Activated T-helper 1 cell treated with anti-CD3 and anti-CD28 coated beads, Interleukin-12 subunit alpha, Interleukin-12 subunit beta, Interleukin-2, Interleukin-4 antibody, amounts not matched to agents 30 ng/mL and 10 ng/mL and 1 ng/mL, durations not matched to agents 14 hours and 24 hours and 36 hours (primary cell): ENCODE measurements around the gene ACSM6. TPM values are rescaled to one million over a fixed set of nuclear protein-coding genes. Genes with fewer than 3 reads are reported as not detected.
"Not testable (repeated sequence)": the region's sequence is repeated elsewhere in the genome, so short reads cannot be mapped to it uniquely, and the experiment has no call there.

Experiments
- DNase-seq: peaks from one replicate; pipeline ENCODE4 v3.0.0; 2021; ENCODE audit warnings: low spot score
- H3K27ac Mint-ChIP-seq: one replicate; pipeline ENCODE4 v1.8.0; 2021; ENCODE audit warnings: mild to moderate bottlenecking, mixed read lengths
- H3K27me3 Mint-ChIP-seq: one replicate; pipeline ENCODE4 v1.8.0; 2022; ENCODE audit warnings: mild to moderate bottlenecking, moderate library complexity, mixed read lengths; ENCODE audit not compliant: insufficient read depth
- H3K36me3 Mint-ChIP-seq: one replicate; pipeline ENCODE4 v1.8.0; 2021; ENCODE audit warnings: low read depth, mixed read lengths
- H3K4me1 Mint-ChIP-seq: one replicate; pipeline ENCODE4 v1.8.0; 2021; ENCODE audit warnings: low read depth, mixed read lengths
- H3K4me3 Mint-ChIP-seq: one replicate; pipeline ENCODE4 v1.8.0; 2021; ENCODE audit warnings: mild to moderate bottlenecking, moderate library complexity, mixed read lengths
- H3K9me3 Mint-ChIP-seq: one replicate; pipeline ENCODE4 v1.8.0; 2021; ENCODE audit warnings: mixed read lengths
- intact Hi-C: fragments of 100-400 bp; cut with micrococcal nuclease; formaldehyde crosslinking; loops from one replicate; pipeline ENCODE4 v1.15.1; 2024
- total RNA-seq: library from RNA; stranded (reverse); gene quantifications from 2 replicates; pipeline ENCODE4 v1.2.3, GENCODE V29; 2022

Gene ACSM6
- total RNA-seq, 1 donor from 2014 or later: not detected

DNA sequence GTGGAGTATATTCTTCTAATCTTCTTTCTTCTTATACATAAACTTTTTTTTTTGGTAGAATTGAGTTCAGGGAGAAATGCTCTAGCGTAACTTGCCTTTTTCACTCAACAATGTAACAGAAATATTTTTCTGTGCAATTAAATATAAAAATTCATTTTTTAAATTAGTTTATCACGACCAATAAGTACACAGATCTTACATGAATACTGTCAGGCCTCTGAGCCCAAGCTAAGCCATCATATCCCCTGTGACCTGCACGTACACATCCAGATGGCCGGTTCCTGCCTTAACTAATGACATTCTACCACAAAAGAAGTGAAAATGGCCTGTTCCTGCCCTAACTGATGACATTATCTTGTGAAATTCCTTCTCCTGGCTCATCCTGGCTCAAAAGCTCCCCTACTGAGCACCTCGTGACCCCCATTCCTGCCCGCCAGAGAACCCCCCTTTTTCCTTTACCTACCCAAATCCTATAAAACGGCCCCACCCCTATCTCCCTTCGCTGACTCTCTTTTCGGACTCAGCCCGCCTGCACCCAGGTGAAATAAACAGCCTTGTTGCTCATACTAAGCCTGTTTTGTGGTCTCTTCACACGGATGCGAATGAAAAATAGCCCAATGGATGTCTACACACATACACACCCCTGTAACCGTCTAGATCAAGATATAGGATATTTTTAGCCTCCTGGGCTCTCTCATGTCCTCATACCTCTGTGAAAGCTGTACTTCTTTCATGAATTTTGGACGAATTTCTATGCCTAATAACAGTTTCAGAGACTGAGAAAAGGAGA is 35.1 kb downstream of the ACSM6 start:
- intact Hi-C loops, H3K9me3 Mint-ChIP-seq, H3K36me3 Mint-ChIP-seq, H3K4me3 Mint-ChIP-seq, H3K27ac Mint-ChIP-seq, H3K4me1 Mint-ChIP-seq, H3K27me3 Mint-ChIP-seq, DNase-seq: not testable (repeated sequence)

DNA sequence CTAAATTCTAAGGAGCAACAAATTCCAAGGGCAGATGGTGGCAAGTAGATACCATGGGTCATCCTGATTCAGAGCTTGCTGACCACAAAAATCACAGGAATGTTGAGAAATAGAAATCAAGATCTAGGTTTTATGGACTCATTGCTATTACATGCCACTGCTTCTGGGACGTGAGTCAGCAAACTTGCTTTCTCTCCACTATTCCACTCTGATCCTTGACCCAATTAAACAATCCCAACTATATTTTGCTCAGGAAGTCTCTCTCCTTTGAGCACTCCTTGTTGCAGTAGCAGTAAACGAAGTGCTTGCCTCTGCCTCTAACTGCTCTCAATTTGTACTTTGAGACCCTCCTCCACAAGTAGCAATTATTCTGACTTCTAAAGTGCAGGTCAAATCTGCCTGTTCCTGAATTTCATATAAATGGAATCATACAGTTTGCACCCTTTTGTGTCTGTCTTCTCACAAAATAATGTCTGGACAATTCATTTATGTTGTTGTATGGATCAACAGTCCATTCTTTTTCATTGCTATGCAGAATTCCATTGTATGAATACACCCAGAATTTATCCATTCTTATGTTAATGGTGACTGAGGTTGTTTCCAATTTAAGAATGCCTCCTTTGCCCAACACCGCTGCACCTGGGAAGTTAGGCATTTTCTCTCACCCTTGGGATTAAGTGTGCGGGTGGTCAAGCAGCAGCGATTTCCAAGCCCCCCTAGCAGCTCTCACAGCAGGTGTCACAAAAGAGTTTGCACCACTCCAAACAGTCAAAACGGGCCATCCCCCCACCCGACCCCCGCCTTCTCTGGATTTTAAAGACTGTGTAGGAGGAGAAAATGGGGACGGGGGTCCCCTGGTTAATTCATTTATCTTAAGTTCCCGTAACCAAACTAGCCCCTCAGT is 35.9 kb downstream of the ACSM6 start:
- Mint-ChIP-seq H3K27ac (peak overlapping the region; percentile 81), H3K9me3 (peaks cover 6% of the 10 kb centered on the region), H3K27me3 (peaks cover 3% of the 10 kb centered on the region), H3K4me3 (peak overlapping the region; percentile 74), H3K36me3 (peaks cover 9% of the 10 kb centered on the region), H3K4me1 (peaks cover 11% of the 10 kb centered on the region)
- no peak for DNase-seq
- intact Hi-C loops: loop anchor here (10.0 kb wide), 1 partner anchor 685 kb away; the partner anchor contains the start of gene HELLS

DNA sequence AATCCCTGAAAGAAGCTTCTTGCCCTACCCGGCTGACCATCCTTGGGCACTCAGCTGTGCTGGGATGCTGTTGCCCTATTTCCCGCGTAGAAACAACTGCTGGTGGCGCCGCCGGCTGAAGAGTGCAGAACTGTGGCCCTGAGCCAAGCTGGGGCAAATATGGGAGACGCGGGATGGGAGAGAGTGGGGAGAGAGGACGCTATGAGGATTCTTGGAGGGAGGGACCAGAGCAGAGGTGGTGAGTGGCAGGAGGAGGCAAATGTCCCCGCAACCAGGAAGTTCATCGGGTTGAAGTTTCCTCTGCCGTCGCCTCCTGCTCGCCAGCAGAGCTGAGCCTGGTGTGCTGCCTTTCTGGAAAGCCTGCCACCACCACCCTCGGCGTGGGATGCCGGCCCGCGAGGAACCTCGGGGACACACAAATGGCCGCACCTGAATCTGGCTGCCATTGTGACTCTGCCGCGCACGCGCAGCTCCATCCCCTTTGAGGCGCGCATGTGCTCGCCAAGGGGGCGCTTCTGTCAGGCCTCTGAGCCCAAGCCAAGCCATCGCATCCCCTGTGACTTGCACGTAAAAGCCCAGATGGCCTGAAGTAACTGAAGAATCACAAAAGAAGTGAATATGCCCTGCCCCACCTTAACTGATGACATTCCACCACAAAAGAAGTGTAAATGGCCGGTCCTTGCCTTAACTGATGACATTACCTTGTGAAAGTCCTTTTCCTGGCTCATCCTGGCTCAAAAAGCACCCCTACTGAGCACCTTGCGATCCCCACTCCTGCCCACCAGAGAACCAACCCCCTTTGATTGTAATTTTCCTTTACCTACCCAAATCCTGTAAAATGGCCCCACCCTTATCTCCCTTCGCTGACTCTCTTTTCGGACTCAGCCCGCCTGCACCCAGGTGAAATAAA is 36.9 kb downstream of the ACSM6 start:
- not testable (repeated sequence) for H3K27me3 Mint-ChIP-seq, H3K9me3 Mint-ChIP-seq
- Mint-ChIP-seq H3K4me3 (peak overlapping the region; percentile 74), H3K4me1 (peaks cover 21% of the 10 kb centered on the region), H3K36me3 (peaks cover 10% of the 10 kb centered on the region), H3K27ac (peak overlapping the region; percentile 81)
- DNase-seq: peak; percentile 27
- intact Hi-C loops: loop anchor here (10.0 kb wide), 1 partner anchor 686 kb away; the partner anchor contains the start of gene HELLS

DNA sequence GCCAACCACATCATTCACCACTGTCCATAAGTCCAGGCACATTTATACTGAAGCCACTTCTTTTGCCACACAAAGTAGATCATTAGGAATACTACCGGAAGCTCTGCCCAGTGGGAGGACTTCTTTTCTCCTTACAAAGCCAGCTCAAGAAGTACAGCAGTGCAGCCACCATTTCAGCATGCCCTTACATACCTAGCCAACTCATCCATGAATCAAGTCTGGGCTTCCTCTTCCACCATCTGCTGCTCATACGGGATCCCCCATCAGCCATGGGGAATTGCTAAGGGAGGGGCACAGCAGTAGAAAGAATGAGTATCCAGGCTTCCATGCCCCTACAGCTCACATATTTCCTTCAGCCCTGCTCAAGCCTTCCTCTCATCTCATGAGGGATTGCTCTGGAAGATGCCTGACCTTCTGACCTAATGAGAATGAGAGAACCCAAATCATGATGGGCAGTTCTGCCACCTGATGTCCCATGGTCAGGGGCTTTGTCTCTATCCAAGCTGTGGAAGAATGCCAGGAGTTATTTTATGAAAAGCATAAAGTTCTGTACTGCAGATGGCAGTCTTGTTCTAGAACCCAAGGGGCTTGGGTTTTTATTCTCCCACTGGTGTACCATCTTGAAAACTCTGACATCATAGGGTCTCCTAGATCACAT is 39.5 kb downstream of the ACSM6 start:
- peaks cover 5% of the 10 kb centered on the region for H3K27me3 Mint-ChIP-seq
- no peak for DNase-seq
- H3K36me3 Mint-ChIP-seq: peaks cover 13% of the 10 kb centered on the region
- H3K4me3 Mint-ChIP-seq: no peak overlapping the region
- intact Hi-C loops: loop anchor here (10.0 kb wide), 1 partner anchor 689 kb away; the partner anchor contains the start of gene HELLS
- peaks cover 35% of the 10 kb centered on the region for H3K4me1 Mint-ChIP-seq
- H3K27ac Mint-ChIP-seq: no peak overlapping the region
- H3K9me3 Mint-ChIP-seq: peaks cover 6% of the 10 kb centered on the region

DNA sequence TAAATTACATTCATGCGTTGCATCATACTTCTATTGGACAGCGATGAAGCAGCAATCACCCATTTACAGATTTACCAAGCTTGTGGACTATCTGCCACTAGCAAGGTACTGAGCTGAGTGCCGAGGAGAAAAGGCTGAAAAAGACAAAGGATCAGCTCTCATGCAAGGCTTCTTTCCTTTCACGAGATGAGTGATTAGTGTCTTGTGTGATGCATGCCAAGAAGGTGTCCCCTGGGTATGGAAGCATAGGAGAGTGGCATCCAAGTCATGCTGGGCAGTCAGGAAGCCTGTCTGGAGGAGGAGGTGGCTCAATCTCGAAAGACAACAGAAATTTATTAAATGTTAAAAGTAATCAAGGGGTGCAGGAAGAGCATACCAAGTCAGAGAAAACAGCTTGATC is 40.9 kb downstream of the ACSM6 start:
- Mint-ChIP-seq H3K27me3 (peaks cover 5% of the 10 kb centered on the region), H3K4me3 (no peak overlapping the region), H3K9me3 (peaks cover 6% of the 10 kb centered on the region), H3K36me3 (peaks cover 13% of the 10 kb centered on the region), H3K27ac (peak overlapping the region; percentile 66), H3K4me1 (peaks cover 35% of the 10 kb centered on the region)
- intact Hi-C loops: loop anchor here (5.0 to 10.0 kb wide), 2 partner anchors 690 to 1352 kb away; partner anchors contain the start of genes HELLS and TM9SF3
- no peak for DNase-seq

DNA sequence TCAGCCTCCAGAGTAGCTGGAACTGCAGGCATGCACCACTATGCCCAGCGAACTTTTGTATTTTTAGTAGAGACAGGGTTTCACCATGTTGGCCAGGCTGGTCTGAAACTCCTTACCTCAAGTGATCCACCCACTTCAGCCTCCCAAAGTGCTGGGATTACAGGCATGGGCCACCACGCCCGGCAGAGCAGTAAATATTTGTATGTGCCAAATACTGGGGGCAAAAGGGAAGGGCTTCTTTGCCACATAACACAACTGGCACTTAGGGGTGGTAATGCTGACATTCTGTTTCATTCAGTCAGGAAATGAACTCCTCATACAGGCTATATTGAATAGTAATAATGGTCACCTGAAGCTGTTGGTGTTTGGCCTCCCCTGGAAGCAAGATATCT is 41.6 kb downstream of the ACSM6 start:
- H3K27me3 Mint-ChIP-seq: peaks cover 3% of the 10 kb centered on the region
- intact Hi-C loops: loop anchor here (1.0 to 10.0 kb wide), 5 partner anchors 10 to 1352 kb away; partner anchors contain the start of genes HELLS and TM9SF3
- H3K4me3 Mint-ChIP-seq: peak overlapping the region; percentile 46
- peaks cover 32% of the 10 kb centered on the region for H3K4me1 Mint-ChIP-seq
- H3K9me3 Mint-ChIP-seq: peaks cover 6% of the 10 kb centered on the region
- no peak for DNase-seq
- H3K27ac Mint-ChIP-seq: peak overlapping the region; percentile 89
- H3K36me3 Mint-ChIP-seq: peaks cover 13% of the 10 kb centered on the region

DNA sequence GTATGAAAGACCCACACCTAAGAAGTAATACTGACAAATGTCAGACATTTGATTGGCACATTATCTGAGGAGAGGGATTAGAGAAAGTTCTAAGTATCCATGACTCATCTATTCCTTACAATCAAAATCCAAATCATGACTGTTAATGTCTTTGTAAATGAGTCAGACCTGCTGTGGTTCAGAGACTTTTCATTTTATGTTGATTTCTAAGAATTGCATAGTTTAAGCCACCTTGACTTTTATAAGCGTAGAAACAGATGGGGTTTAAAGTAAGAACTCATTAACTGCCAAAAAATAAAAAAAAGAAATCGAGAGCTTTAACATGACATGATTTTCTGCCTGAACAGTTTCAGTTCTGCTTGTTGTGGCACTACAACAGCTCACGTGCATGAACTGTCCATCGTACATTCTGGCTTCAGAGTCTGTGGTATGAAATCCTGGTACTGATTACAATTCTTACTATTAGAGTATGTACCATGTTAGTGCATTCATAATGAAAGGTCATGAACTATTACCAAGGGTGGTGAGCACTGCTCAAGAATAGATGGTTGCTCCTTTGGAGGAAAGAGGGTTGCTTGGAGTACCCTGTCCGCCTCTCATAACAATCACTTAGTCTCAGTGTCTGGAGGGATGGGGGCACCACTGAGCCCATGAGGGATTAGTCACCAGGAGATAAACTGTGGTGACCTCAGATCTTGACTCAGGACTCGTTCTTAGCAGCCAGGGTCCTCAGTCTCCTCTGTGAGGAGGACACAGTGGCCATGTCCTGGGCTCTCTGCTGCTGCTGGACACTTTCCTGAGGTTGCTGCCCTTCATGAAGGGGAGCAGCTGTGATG is 42.2 kb downstream of the ACSM6 start:
- Mint-ChIP-seq H3K27ac (peak overlapping the region; percentile 89), H3K27me3 (peaks cover 3% of the 10 kb centered on the region), H3K4me1 (peaks cover 26% of the 10 kb centered on the region), H3K4me3 (peak overlapping the region; percentile 46), H3K9me3 (peaks cover 3% of the 10 kb centered on the region), H3K36me3 (peaks cover 9% of the 10 kb centered on the region)
- intact Hi-C loops: loop anchor here (1.0 to 10.0 kb wide), 5 partner anchors 9 to 1351 kb away; partner anchors contain the start of genes HELLS and TM9SF3
- no peak for DNase-seq

DNA sequence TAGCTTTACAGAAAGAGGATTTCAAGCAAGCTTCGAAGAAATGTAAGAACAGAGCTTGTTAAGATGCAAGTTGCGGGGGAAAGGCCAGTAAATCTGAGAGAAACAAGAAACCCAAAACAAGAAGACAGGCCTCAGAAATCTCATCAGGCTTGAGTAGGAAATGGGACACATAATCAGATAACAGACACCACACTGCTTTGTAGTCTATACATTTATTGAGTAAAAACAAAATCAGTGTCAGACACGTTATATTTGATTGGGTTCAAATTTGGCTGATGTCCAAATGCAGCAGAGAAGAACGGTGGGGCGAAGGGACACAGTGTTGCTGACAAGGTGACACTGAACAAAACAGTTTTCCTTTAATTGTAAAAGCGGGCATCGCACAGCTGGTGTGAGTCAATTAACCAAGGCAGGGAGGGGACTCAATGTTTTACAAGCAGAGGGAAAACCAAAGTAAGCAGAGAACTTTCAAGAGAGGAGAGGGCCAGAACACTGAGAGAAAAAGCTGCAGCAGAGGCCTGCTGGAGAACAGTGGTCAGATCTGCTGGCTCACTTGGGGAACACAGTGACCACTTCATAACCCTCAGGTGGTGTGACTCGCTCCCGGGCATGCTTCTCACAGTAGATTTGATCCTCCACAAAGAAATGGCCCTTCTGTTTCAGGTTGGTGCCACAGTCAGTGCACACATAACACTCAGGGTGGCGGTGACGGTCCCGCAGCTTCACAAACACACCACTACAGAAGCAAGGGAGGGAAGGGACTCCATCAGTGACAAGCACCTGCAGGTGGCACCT is 43.5 kb downstream of the ACSM6 start:
- peaks cover 3% of the 10 kb centered on the region for H3K27me3 Mint-ChIP-seq
- intact Hi-C loops: loop anchor here (5.0 to 10.0 kb wide), 2 partner anchors 693 to 1350 kb away; partner anchors contain the start of genes HELLS and TM9SF3
- H3K4me1 Mint-ChIP-seq: peaks cover 25% of the 10 kb centered on the region
- H3K4me3 Mint-ChIP-seq: no peak overlapping the region
- peaks cover 8% of the 10 kb centered on the region for H3K36me3 Mint-ChIP-seq
- DNase-seq: no peak
- H3K9me3 Mint-ChIP-seq: no peaks in the 10 kb centered on the region
- no peak overlapping the region for H3K27ac Mint-ChIP-seq

DNA sequence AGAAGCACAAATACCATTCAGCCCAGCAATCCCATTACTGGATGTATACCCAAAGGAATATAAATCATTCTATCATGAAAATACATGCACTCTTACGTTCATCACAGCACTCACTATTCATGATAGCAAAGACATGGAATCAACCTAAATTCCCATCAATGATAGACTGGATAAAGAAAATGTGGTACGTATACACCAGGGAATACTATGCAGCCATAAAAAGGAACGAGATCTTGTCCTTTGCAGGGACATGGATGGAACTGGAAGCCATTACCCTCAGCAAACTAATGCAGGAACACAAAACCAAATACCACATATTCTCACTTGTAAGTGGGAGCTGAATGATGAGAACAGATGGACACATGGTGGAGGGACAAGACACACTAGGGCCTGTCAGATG is 46.1 kb downstream of the ACSM6 start:
- H3K4me3 Mint-ChIP-seq, H3K36me3 Mint-ChIP-seq, H3K27ac Mint-ChIP-seq, H3K9me3 Mint-ChIP-seq, H3K27me3 Mint-ChIP-seq, DNase-seq: not testable (repeated sequence)
- H3K4me1 Mint-ChIP-seq: peaks cover 32% of the 10 kb centered on the region
- intact Hi-C loops: loop anchor here (10.0 kb wide), 2 partner anchors 275 to 325 kb away; partner anchors contain the start of gene SORBS1

DNA sequence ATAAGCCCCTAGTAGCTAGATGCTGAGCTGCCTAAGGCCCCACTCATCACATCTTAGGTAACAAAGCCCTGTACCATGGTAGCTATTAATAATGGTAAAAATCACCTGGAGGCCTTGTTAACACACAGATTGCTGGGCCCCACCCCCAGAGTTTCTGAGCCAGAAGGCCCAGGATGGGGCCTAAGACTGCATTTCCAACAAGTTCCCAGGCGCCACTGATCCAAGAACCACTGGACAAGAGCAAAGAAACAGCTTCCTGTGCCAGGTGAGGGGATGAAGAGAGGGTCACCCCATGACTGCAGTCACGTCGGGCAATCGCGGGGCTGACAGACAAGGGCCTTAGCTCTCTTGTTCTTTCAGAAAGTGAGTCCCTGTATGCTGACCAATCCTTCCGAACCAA is 46.8 kb downstream of the ACSM6 start:
- no peak for DNase-seq
- intact Hi-C loops: loop anchor here (10.0 kb wide), 2 partner anchors 276 to 324 kb away; partner anchors contain the start of gene SORBS1
- no peak overlapping the region for H3K4me3 Mint-ChIP-seq
- peaks cover 3% of the 10 kb centered on the region for H3K36me3 Mint-ChIP-seq
- H3K27me3 Mint-ChIP-seq: peaks cover 3% of the 10 kb centered on the region
- H3K27ac Mint-ChIP-seq: no peak overlapping the region
- H3K4me1 Mint-ChIP-seq: peaks cover 32% of the 10 kb centered on the region
- H3K9me3 Mint-ChIP-seq: no peaks in the 10 kb centered on the region
